ENCODE measurements around the gene MOCOS.

DNA sequence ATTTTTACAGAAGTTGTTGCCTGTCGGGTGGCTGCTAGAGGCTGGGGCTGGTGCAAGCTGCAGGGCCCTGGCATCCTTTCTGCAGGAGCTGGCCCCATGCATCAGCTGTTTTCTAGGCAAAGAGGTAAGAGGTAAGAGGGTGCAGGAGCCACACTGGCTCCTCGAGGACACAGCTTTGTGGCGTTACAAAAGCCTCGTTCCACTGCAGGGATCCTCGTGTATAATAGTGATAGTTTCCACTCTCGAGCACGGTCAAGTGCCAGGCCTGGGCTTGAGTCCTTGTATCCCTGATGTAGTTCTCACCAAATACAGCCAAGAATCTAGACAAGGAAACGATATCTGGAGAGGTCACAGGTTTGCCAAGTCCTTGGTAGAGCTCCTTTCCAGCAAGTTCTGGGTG, 77.0 kb downstream of the MOCOS start:
- TF ChIP-seq, protein P1, sequence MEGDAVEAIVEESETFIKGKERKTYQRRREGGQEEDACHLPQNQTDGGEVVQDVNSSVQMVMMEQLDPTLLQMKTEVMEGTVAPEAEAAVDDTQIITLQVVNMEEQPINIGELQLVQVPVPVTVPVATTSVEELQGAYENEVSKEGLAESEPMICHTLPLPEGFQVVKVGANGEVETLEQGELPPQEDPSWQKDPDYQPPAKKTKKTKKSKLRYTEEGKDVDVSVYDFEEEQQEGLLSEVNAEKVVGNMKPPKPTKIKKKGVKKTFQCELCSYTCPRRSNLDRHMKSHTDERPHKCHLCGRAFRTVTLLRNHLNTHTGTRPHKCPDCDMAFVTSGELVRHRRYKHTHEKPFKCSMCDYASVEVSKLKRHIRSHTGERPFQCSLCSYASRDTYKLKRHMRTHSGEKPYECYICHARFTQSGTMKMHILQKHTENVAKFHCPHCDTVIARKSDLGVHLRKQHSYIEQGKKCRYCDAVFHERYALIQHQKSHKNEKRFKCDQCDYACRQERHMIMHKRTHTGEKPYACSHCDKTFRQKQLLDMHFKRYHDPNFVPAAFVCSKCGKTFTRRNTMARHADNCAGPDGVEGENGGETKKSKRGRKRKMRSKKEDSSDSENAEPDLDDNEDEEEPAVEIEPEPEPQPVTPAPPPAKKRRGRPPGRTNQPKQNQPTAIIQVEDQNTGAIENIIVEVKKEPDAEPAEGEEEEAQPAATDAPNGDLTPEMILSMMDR (conservative IDR thresholded peaks at IDR 0.05; ENCODE audit: low read length), result no peak
- TF ChIP-seq EZH2phosphoT487 (IDR thresholded peaks at IDR 0.05; ENCODE audit: borderline replicate concordance, low read depth, low read length), result no peak
